Endothelial cell of umbilical vein (primary cell): ENCODE measurements around the gene CIBAR2. TPM values are rescaled to one million over a fixed set of nuclear protein-coding genes. Genes with fewer than 3 reads are reported as not detected.

Experiments
- BruUV-seq: library from RNA; stranded (reverse); fragments of 400-500 nt; replicated peaks from 2 replicates; lab custom pipeline; 2021; lab: Mats Ljungman, UMichigan
- CTCF ChIA-PET: fragments of 300-600, 350-600 bp; sonication (Branson Sonifier 250); formaldehyde crosslinking; loops from one replicate; lab custom pipeline; 2021; ENCODE audit warnings: antibody characterized with exemption, inconsistent platforms; lab: Charles Lee
- POLR2A ChIA-PET: fragments of 300-600, 350-600 bp; sonication (Branson Sonifier 250); formaldehyde crosslinking; loops from one replicate; lab custom pipeline; 2021; ENCODE audit warnings: antibody characterized with exemption, inconsistent platforms; lab: Charles Lee
- DNase-seq: peaks from one replicate; pipeline ENCODE4 v3.0.0-alpha.2; 2011; ENCODE audit warnings: low read depth, low spot score
- FAIRE-seq: peaks from 2 replicates; lab custom pipeline; 2011; peaks lifted over from hg19 to GRCh38; lab: Jason Lieb, UNC
- H2AFZ ChIP-seq: 2 replicates; pipeline ENCODE4 v1.6.0; 2012; ENCODE audit warnings: low read depth, low read length, control low read depth, inconsistent platforms
- H3K27ac ChIP-seq: 2 replicates; pipeline ENCODE4 v1.5.1; 2011; ENCODE audit warnings: low read depth, mild to moderate bottlenecking, control low read depth, low read length, moderate library complexity; ENCODE audit not compliant: insufficient read depth
- H3K27me3 ChIP-seq, 2 experiments: 2 replicates each; pipeline versions ENCODE4 v1.6.0 to v1.6.1; 2011; ENCODE audit warnings: low read length in 2 of 2, mixed read lengths in 1 of 2; ENCODE audit not compliant: control insufficient read depth in 2 of 2, insufficient read depth in 2 of 2
- H3K36me3 ChIP-seq, 2 experiments: 2 replicates in 1 of 2; 3 replicates in 1 of 2; pipeline ENCODE4 v1.5.1; 2011; ENCODE audit warnings: low read length in 2 of 2, mild to moderate bottlenecking in 1 of 2, moderate library complexity in 1 of 2; ENCODE audit not compliant: control insufficient read depth in 2 of 2, insufficient read depth in 2 of 2; ENCODE audit errors: extremely low read depth in 1 of 2
- H3K4me1 ChIP-seq: 3 replicates; pipeline ENCODE4 v1.5.1; 2011; ENCODE audit warnings: mild to moderate bottlenecking, low read length; ENCODE audit not compliant: control insufficient read depth, insufficient read depth; ENCODE audit errors: extremely low read depth
- H3K4me2 ChIP-seq: 2 replicates; pipeline ENCODE4 v1.6.1; 2011; ENCODE audit warnings: low read length, control low read depth, mixed read lengths; ENCODE audit not compliant: insufficient read depth
- H3K4me3 ChIP-seq, 3 experiments: fragments of 200-600 bp in 1 of 3; sonication (generic), shearing (Covaris generic) in 1 of 3; replicated peaks in 1 of 3; 2 replicates each; pipeline ENCODE4 v1.5.1; 2011 to 2016; ENCODE audit warnings: control low read depth in 3 of 3, low read length in 3 of 3, mild to moderate bottlenecking in 2 of 3, inconsistent platforms in 1 of 3, low read depth in 1 of 3, moderate library complexity in 1 of 3; ENCODE audit not compliant: insufficient read depth in 1 of 3
- H3K79me2 ChIP-seq: 2 replicates; pipeline ENCODE4 v1.6.0; 2012; ENCODE audit warnings: low read length, inconsistent platforms; ENCODE audit not compliant: control insufficient read depth, insufficient read depth
- H3K9ac ChIP-seq: replicated peaks from 2 replicates; pipeline ENCODE3; 2011; ENCODE audit warnings: low read length, control low read depth; ENCODE audit not compliant: insufficient read depth; ENCODE audit errors: extremely low read depth
- H3K9me1 ChIP-seq: replicated peaks from 3 replicates; pipeline ENCODE4 v1.6.0; 2011; ENCODE audit warnings: mild to moderate bottlenecking, low read length; ENCODE audit not compliant: control insufficient read depth, insufficient read depth; ENCODE audit errors: extremely low read depth
- H3K9me3 ChIP-seq: replicated peaks from 2 replicates; pipeline ENCODE4 v1.5.1; 2012; ENCODE audit warnings: low read length, inconsistent platforms; ENCODE audit not compliant: control insufficient read depth, insufficient read depth
- H4K20me1 ChIP-seq: replicated peaks from 2 replicates; pipeline ENCODE3; 2011; ENCODE audit warnings: mild to moderate bottlenecking, low read length; ENCODE audit not compliant: control insufficient read depth, insufficient read depth; ENCODE audit errors: extremely low read depth
- FOS ChIP-seq: IDR thresholded peaks from 2 replicates; pipeline ENCODE4 v1.6.1; 2011; ENCODE audit warnings: mild to moderate bottlenecking, low read length, moderate library complexity, borderline replicate concordance; ENCODE audit not compliant: insufficient read depth
- GATA2 ChIP-seq: IDR thresholded peaks from 2 replicates; pipeline ENCODE4 v1.7.0; 2011; ENCODE audit warnings: low read depth, mild to moderate bottlenecking, moderate library complexity, mixed read lengths, low read length; ENCODE audit not compliant: insufficient read length, insufficient read depth
- JUN ChIP-seq: IDR thresholded peaks from 2 replicates; pipeline ENCODE4 v1.6.1; 2011; ENCODE audit warnings: borderline replicate concordance, low read depth; ENCODE audit not compliant: insufficient read length, insufficient read depth
- MYC ChIP-seq: IDR thresholded peaks from one replicate; pipeline ENCODE4 v1.6.1; 2011; ENCODE audit warnings: mild to moderate bottlenecking, low read depth, low read length
- POLR2AphosphoS5 ChIP-seq: IDR thresholded peaks from 2 replicates; pipeline ENCODE4 v1.6.1; 2012; ENCODE audit warnings: low read depth, mild to moderate bottlenecking, control low read depth, low read length, moderate library complexity; ENCODE audit not compliant: insufficient read depth
- dilution Hi-C: fragments of 300-500 bp; cut with MboI; formaldehyde crosslinking; loops from one replicate; pipeline ENCODE4 v1.15.0; 2019; ENCODE audit warnings: low sequenced_read_pairs; ENCODE audit not compliant: extremely low pct_ligation_motif_present
- intact Hi-C: fragments of 100-400 bp; cut with micrococcal nuclease; formaldehyde crosslinking; loops from one replicate; pipeline ENCODE4 v1.10.0; 2022
- polyA plus RNA-seq, 4 experiments: library from polyadenylated mRNA; depleted of rRNA in 3 of 4; stranded (reverse) in 3 of 4; unstranded in 1 of 4; fragments of >200 nt; gene quantifications; 2 replicates each; pipeline versions ENCODE4 v1.2.1 to v1.2.3, GENCODE V29; 2011 to 2012; ENCODE audit warnings: missing spikeins in 1 of 4
- total RNA-seq: library from RNA; stranded (reverse); gene quantifications from 2 replicates; pipeline ENCODE4 v1.2.3, GENCODE V29; 2021
- TF ChIP-seq, protein P1 (sequence below), 2 donors: IDR thresholded peaks; 1 replicate in 1 of 2; 2 replicates in 1 of 2; pipeline ENCODE4 v1.5.1; 2011; ENCODE audit warnings: low read length in 2 of 2, mild to moderate bottlenecking in 2 of 2, moderate library complexity in 2 of 2, control low read depth in 1 of 2, inconsistent platforms in 1 of 2, low read depth in 1 of 2; ENCODE audit not compliant: insufficient read depth in 1 of 2; ENCODE audit errors: extremely low read depth in 1 of 2
- TF ChIP-seq, protein P2 (sequence below): IDR thresholded peaks from 2 replicates; pipeline ENCODE4 v1.6.1; 2011; ENCODE audit not compliant: insufficient read depth, insufficient read length

Gene CIBAR2
- total and polyA plus RNA-seq, 2 donors (not counting 3 experiments of a cell fraction or from before 2014, with no cell fraction given): 0.07 TPM; not detected in 1

DNA sequence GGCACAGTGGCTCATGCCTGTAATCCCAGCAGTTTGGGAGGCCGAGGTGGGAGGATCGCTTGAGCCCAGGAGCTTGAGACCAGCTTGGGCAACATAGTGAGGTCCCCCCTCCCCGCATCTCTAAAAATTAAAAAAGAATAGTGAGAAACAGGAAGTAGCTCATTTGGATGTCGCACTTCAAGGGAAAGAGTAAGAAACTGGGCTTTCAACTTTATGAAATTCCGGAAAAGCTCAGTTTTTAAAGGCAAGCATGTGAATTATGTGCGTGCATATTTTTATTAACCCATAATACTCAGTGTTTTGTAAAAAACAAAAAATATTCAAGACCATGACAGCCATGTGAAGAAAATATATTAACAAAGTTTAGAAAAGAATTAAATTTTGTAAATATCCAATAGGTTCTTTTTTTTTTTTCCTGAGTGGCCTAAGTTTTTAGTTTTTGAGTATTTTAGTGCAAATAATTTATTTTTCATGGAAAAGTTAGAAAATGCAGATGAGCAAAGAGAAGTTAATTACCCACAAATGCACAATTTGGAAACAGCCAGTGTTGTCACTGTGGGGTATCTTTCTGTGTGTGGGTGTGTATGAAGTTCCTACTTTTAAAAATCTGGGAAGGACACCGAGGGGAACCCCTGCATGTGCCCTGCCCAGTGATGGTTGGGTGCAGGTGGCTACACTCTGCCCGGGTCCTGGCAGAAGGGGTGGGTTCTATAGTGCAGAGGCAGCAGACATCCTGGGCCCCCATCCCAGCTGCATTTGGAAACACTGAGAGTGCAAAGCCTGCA lies 40.0 kb downstream of the CIBAR2 start:
- no peaks in the 10 kb centered on the region for H3K9me3 ChIP-seq
- H4K20me1 ChIP-seq: no peaks in the 10 kb centered on the region
- no peaks in the 10 kb centered on the region for H3K27me3 ChIP-seq
- no peaks in the 10 kb centered on the region for H3K36me3 ChIP-seq
- no peak overlapping the region for H2AFZ ChIP-seq
- dilution Hi-C loops: no loop called here
- no peak overlapping the region for H3K4me3 ChIP-seq
- no peak overlapping the region for H3K27ac ChIP-seq
- TF ChIP-seq, protein P1, sequence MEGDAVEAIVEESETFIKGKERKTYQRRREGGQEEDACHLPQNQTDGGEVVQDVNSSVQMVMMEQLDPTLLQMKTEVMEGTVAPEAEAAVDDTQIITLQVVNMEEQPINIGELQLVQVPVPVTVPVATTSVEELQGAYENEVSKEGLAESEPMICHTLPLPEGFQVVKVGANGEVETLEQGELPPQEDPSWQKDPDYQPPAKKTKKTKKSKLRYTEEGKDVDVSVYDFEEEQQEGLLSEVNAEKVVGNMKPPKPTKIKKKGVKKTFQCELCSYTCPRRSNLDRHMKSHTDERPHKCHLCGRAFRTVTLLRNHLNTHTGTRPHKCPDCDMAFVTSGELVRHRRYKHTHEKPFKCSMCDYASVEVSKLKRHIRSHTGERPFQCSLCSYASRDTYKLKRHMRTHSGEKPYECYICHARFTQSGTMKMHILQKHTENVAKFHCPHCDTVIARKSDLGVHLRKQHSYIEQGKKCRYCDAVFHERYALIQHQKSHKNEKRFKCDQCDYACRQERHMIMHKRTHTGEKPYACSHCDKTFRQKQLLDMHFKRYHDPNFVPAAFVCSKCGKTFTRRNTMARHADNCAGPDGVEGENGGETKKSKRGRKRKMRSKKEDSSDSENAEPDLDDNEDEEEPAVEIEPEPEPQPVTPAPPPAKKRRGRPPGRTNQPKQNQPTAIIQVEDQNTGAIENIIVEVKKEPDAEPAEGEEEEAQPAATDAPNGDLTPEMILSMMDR (IDR thresholded peaks at IDR 0.05; ENCODE audit: extremely low read depth in 1 of 2, insufficient read depth in 1 of 2, low read depth in 1 of 2, low read length in 2 of 2): no peak
- TF ChIP-seq JUN: no peak
- no peak for TF ChIP-seq MYC
- TF ChIP-seq POLR2AphosphoS5: no peak
- no peak for TF ChIP-seq GATA2
- TF ChIP-seq, protein P2, sequence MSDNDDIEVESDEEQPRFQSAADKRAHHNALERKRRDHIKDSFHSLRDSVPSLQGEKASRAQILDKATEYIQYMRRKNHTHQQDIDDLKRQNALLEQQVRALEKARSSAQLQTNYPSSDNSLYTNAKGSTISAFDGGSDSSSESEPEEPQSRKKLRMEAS: no peak
- no peak for TF ChIP-seq FOS
- no peaks in the 10 kb centered on the region for H3K4me1 ChIP-seq
- no peak overlapping the region for H3K4me2 ChIP-seq
- DNase-seq (no peak), FAIRE-seq (no peak)
- CTCF ChIA-PET: interaction anchor here (0.6 to 2.2 kb wide), 5 partner anchors 15 to 181 kb away, joined by 3 to 9 read pairs (median 3); no protein-coding TSS in a partner anchor
- no peaks in the 10 kb centered on the region for H3K79me2 ChIP-seq
- BruUV-seq: no TSS peak
- no peaks in the 10 kb centered on the region for H3K9me1 ChIP-seq
- H3K9ac ChIP-seq: no peak overlapping the region
- POLR2A ChIA-PET: no interaction called here
- intact Hi-C loops: no loop called here
